ENCODE measurements around the gene CBFA2T2. TPM values are rescaled to one million over a fixed set of nuclear protein-coding genes. Genes with fewer than 3 reads are reported as not detected.

Gene CBFA2T2
- total RNA-seq, 2 experiments from 2014 or later: 17.9 to 18.6 TPM

DNA sequence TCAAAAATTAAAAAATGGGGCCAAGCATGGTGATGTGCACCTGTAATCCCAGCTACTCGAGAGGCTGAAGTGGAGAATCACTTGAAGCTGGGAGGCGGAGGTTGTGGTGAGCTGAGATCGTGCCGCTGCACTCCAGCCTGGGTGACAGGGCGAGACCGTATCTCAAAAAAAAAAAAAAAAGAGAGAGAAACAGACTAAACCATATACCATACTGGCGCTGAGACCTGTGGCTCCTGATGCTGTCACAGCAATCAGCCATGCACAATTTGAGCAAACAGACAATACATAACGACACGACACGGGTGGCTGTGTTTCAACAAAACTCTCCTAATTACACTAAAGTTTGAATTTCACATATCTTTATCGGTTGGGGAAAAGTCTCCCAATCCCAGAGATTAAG lies 14.9 kb upstream of the CBFA2T2 start:
- POLR2A ChIA-PET: no interaction called here
- no peak for ATAC-seq (ENCODE audit: poor library complexity)
- CTCF ChIA-PET: no interaction called here
- H3K4me3 Mint-ChIP-seq: no peak overlapping the region
- H3K27ac Mint-ChIP-seq: no peak overlapping the region
- Histone ChIP-seq H3K27me3 (ENCODE audit: control insufficient read depth in 1 of 2, insufficient read depth in 2 of 2, low read length in 2 of 2) (no peaks in the 10 kb centered on the region), H3K4me1 (ENCODE audit: insufficient read depth, low read length) (no peaks in the 10 kb centered on the region), H3K27ac (ENCODE audit: low read depth in 1 of 2, low read length in 2 of 2) (no peak overlapping the region), H3K9me3 (ENCODE audit: control insufficient read depth in 1 of 2, insufficient read depth in 1 of 2, low read length in 2 of 2) (no peaks in the 10 kb centered on the region), H3K4me3 (ENCODE audit: low read length) (no peak overlapping the region), H3K36me3 (ENCODE audit: insufficient read depth, low read length) (no peaks in the 10 kb centered on the region)
- H3K36me3 Mint-ChIP-seq (ENCODE audit: low read depth): no peaks in the 10 kb centered on the region
- H3K4me1 Mint-ChIP-seq (ENCODE audit: low read depth): no peaks in the 10 kb centered on the region
- no peaks in the 10 kb centered on the region for H3K27me3 Mint-ChIP-seq
- H3K9me3 Mint-ChIP-seq: no peaks in the 10 kb centered on the region
- DNase-seq: no peak
- TF ChIP-seq, protein P1, sequence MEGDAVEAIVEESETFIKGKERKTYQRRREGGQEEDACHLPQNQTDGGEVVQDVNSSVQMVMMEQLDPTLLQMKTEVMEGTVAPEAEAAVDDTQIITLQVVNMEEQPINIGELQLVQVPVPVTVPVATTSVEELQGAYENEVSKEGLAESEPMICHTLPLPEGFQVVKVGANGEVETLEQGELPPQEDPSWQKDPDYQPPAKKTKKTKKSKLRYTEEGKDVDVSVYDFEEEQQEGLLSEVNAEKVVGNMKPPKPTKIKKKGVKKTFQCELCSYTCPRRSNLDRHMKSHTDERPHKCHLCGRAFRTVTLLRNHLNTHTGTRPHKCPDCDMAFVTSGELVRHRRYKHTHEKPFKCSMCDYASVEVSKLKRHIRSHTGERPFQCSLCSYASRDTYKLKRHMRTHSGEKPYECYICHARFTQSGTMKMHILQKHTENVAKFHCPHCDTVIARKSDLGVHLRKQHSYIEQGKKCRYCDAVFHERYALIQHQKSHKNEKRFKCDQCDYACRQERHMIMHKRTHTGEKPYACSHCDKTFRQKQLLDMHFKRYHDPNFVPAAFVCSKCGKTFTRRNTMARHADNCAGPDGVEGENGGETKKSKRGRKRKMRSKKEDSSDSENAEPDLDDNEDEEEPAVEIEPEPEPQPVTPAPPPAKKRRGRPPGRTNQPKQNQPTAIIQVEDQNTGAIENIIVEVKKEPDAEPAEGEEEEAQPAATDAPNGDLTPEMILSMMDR (IDR thresholded peaks at IDR 0.05): no peak
- intact Hi-C loops (cut with DNase I, micrococcal nuclease): no loop called here

DNA sequence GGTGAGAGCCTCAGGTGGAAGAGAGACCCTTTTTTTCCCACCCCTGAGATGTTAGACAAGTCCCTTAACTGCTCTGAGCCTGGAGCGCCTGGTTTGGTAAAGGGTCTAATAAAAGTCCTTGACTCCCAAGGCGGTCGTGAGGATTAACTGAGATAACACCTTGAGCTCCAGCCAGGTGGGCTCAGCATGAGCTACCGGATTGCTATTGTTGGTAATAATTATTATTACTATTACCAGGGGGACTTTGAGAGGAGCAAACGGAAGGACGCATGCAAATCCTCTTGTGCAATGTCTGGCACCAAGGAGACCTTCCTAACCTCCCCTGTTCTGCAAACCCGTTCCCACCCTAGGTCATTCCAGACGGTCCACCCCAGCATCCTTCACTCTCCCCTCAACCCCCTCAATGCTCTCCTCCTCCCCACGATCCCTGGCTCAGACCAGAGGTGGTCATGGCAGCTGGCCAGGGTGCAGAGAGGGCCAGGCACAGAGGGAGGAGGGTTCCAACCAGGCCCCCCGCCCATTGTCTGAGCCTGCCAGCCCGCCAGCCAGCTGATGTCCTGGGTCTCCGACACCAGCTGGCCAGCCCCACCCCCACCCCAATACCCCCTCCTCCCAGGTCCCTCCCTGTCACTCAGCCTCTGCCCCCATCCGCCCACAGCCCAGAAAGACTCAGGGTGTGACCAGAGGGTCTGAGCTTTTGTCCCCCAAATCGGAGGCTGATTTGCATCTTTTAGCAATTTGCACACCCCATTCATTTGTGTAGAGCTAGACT lies 14.3 kb upstream of the CBFA2T2 start:
- no peaks in the 10 kb centered on the region for H3K4me1 ChIP-seq (ENCODE audit: insufficient read depth, low read length)
- H3K36me3 Mint-ChIP-seq (ENCODE audit: low read depth): no peaks in the 10 kb centered on the region
- H3K4me3 Mint-ChIP-seq: no peak overlapping the region
- ATAC-seq (ENCODE audit: poor library complexity) (no peak), DNase-seq (no peak)
- H3K27me3 Mint-ChIP-seq: no peaks in the 10 kb centered on the region
- TF ChIP-seq, protein P1 (IDR thresholded peaks at IDR 0.05): no peak
- H3K9me3 Mint-ChIP-seq: no peaks in the 10 kb centered on the region
- H3K4me1 Mint-ChIP-seq (ENCODE audit: low read depth): no peaks in the 10 kb centered on the region
- ChIA-PET CTCF (no interaction called here), POLR2A (no interaction called here)
- no peaks in the 10 kb centered on the region for H3K27me3 ChIP-seq (ENCODE audit: control insufficient read depth in 1 of 2, insufficient read depth in 2 of 2, low read length in 2 of 2)
- no peak overlapping the region for H3K27ac ChIP-seq (ENCODE audit: low read depth in 1 of 2, low read length in 2 of 2)
- no peaks in the 10 kb centered on the region for H3K36me3 ChIP-seq (ENCODE audit: insufficient read depth, low read length)
- no peak overlapping the region for H3K4me3 ChIP-seq (ENCODE audit: low read length)
- H3K27ac Mint-ChIP-seq: no peak overlapping the region
- no peaks in the 10 kb centered on the region for H3K9me3 ChIP-seq (ENCODE audit: control insufficient read depth in 1 of 2, insufficient read depth in 1 of 2, low read length in 2 of 2)
- intact Hi-C loops (cut with DNase I, micrococcal nuclease): no loop called here

DNA sequence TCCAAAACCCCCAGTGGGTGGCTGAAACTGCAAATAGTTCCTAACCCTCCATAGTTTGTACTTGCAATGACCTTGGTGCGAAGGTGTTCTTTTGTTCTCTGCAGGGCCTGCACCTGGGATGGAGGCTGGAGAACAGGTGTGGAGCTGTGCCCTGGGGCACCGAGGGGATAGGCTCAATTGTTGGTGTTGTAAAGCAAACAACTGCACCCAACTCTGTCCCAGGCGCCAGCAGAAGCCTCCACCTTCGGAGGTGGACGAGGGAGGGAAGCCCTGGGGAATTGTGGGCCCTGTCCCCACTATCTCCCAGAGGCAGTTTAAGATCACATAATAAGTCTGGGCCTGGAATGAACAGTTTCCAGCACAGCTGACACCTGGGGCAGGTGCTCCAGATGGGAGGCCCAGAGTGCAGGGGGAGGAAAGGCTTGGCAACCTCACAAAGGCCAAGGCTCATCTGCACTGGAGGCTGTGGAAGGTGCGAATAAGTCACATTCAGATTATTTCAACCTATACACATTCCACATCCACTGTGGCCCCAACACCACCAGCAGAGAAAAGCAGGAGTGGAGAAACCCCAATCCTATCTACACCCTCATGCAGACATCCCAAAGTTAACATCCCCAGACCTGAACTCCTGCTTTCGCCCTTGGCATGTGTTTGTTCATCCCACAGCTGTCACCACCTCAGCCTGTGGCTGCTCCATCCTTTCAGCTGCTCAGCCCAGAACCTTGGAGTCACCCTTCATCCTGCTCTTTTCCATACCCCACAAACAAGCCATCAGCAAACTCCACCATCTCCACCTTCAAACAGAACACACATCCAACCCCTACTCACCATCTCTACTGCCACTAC lies 12.3 kb upstream of the CBFA2T2 start:
- no peak for ATAC-seq (ENCODE audit: poor library complexity)
- intact Hi-C loops (cut with DNase I, micrococcal nuclease): no loop called here
- ChIA-PET POLR2A (no interaction called here), CTCF (no interaction called here)
- Histone ChIP-seq H3K9me3 (ENCODE audit: control insufficient read depth in 1 of 2, insufficient read depth in 1 of 2, low read length in 2 of 2) (no peaks in the 10 kb centered on the region), H3K36me3 (ENCODE audit: insufficient read depth, low read length) (no peaks in the 10 kb centered on the region), H3K4me3 (ENCODE audit: low read length) (no peak overlapping the region), H3K4me1 (ENCODE audit: insufficient read depth, low read length) (no peaks in the 10 kb centered on the region), H3K27ac (ENCODE audit: low read depth in 1 of 2, low read length in 2 of 2) (no peak overlapping the region), H3K27me3 (ENCODE audit: control insufficient read depth in 1 of 2, insufficient read depth in 2 of 2, low read length in 2 of 2) (no peaks in the 10 kb centered on the region)
- Mint-ChIP-seq H3K27ac (no peak overlapping the region), H3K36me3 (ENCODE audit: low read depth) (no peaks in the 10 kb centered on the region), H3K27me3 (no peaks in the 10 kb centered on the region), H3K4me3 (no peak overlapping the region), H3K4me1 (ENCODE audit: low read depth) (no peaks in the 10 kb centered on the region), H3K9me3 (no peaks in the 10 kb centered on the region)
- TF ChIP-seq, protein P1 (IDR thresholded peaks at IDR 0.05): no peak
- DNase-seq: no peak

Measured in CD4-positive, alpha-beta T cell (primary cell).